ENCODE measurements around the gene TAX1BP3. TPM values are rescaled to one million over a fixed set of nuclear protein-coding genes. Genes with fewer than 3 reads are reported as not detected.

Gene TAX1BP3
- total RNA-seq, result 10 to 100 TPM; 11.9 to 19.8 TPM
- polyA plus RNA-seq, result 10 to 100 TPM; 20.1 to 27.7 TPM

DNA sequence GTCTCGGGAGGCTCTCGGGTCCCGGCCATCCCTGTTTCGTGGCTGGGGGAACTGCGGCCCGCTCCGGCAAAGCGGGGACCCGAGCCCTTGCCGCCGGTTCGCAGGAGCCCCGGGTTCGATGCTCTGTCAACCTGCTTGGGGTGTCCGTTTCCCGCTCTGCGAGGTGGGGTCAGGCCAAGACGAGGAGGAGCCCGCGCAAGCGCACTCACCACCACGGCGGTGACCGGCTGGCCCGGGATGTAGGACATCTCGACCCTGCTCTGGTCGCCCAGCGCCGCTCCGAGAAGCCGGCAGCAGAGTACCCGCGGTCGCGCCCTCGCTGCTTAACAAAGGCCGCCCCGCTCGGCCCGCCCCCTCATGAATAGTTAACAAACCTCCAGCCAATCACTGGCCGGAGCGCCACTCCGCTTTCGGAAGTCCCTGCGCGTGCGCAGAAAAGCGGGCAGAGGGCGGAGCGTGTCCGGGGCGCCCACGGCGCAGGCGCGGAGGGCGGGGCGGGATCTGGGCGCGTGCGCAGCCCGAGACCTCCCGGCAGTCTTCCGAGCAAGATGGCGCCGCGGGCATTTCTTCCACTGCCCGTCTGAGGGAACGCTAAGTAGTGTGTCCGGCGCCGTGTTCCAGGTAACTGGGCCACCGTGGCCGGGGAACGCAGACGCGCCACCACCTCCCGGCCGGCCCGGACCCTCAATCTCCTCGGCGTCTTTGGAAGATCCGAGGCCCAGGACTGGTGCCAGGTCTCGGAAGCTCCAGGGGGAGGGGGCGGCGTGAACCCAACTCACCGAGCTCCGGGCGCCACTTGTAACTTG lies at the start of gene TAX1BP3, which contains the start of gene EMC6:
Gene TAX1BP3, minus strand, starts transcription at position 300 of the 806 bp plus-strand sequence. Its CDS starts 52 bp downstream, at position 248.
Gene EMC6, plus strand, starts transcription at position 534 of the 806 bp plus-strand sequence. CDS start 335 bp downstream, outside the sequence.
- Histone ChIP-seq H3K27me3 (ENCODE audit: control insufficient read depth in 4 of 4, insufficient read depth in 4 of 4, low read length in 3 of 4) (no peaks in the 10 kb centered on the region), H3K27ac (ENCODE audit: low read depth in 1 of 2, low read length in 2 of 2) (peak within 1 kb of the TSS; percentile 88 to 90), H3K4me3 (ENCODE audit: low read depth in 1 of 3, low read length in 3 of 3) (peak within 1 kb of the TSS; percentile 84 to 98 (median 94)), H3K4me1 (ENCODE audit: control insufficient read depth in 4 of 4, insufficient read depth in 4 of 4, low read length in 3 of 4) (peaks cover 0 to 24% (median 23%) of the 10 kb centered on the region in 4 donors), H3K36me3 (ENCODE audit: control insufficient read depth in 4 of 4, insufficient read depth in 3 of 4, low read depth in 1 of 4, low read length in 3 of 4) (peaks cover 0 to 8% (median 3%) of the 10 kb centered on the region in 4 donors), H3K9ac (ENCODE audit: low read depth in 1 of 2, low read length in 2 of 2) (peak within 1 kb of the TSS; percentile 47 to 71), H3K9me3 (ENCODE audit: control insufficient read depth in 4 of 4, low read length in 3 of 4) (no peaks in the 10 kb centered on the region)
- peak; percentile 99 for DNase-seq (ENCODE audit: low spot score)
- TF ChIP-seq RXRA (IDR thresholded peaks at IDR 0.05) (peak in 1 of 2 donors; percentile 59), NR2F2 (IDR thresholded peaks at IDR 0.05) (no peak), FOXA2 (IDR thresholded peaks at IDR 0.05) (no peak), YY1 (IDR thresholded peaks at IDR 0.05) (peak; percentile 98), JUND (IDR thresholded peaks at IDR 0.05) (no peak), SP1 (IDR thresholded peaks at IDR 0.05) (peak; percentile 85), EGR1 (IDR thresholded peaks at IDR 0.05; ENCODE audit: low read depth in 2 of 2) (peak in 1 of 2 donors; percentile 87), FOXA1 (IDR thresholded peaks at IDR 0.05) (no peak), CTCF (IDR thresholded peaks at IDR 0.05; ENCODE audit: low read depth, low read length, missing input control) (no peak), TAF1 (conservative IDR thresholded peaks at IDR 0.05) (peak; percentile 28), MAX (IDR thresholded peaks at IDR 0.05) (no peak), GABPA (IDR thresholded peaks at IDR 0.05 in 1 of 2, conservative IDR thresholded peaks at IDR 0.05 in 1 of 2) (peak in 1 of 2 donors; percentile 25), HNF4A (conservative IDR thresholded peaks at IDR 0.05) (peak; percentile 20 to 33), RAD21 (IDR thresholded peaks at IDR 0.05) (no peak), REST (IDR thresholded peaks at IDR 0.05) (peak; percentile 83), ZBTB33 (IDR thresholded peaks at IDR 0.05) (peak; percentile 52), HNF4G (IDR thresholded peaks at IDR 0.05) (no peak)
- TF ChIP-seq, protein P1, sequence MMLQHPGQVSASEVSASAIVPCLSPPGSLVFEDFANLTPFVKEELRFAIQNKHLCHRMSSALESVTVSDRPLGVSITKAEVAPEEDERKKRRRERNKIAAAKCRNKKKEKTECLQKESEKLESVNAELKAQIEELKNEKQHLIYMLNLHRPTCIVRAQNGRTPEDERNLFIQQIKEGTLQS (IDR thresholded peaks at IDR 0.05), result no peak
- under 1% methylated on average over 89 of the region's 89 CpGs for whole genome bisulfite sequencing

Data from liver (tissue), 9 donors.